Neural progenitor cell (in vitro differentiated cells): ENCODE results near the gene TBC1D9B.

Source experiments
- EZH2 ChIP-seq: fragments of 200-600 bp; sonication (generic); IDR thresholded peaks from 2 replicates; pipeline ENCODE4 v1.6.1; 2017; ENCODE audit warnings: antibody characterized with exemption, mild to moderate bottlenecking, moderate library complexity
- EZH2phosphoT487 ChIP-seq: fragments of 200-600 bp; sonication (generic); IDR thresholded peaks from 2 replicates; pipeline ENCODE4 v1.6.1; 2017; ENCODE audit warnings: antibody characterized with exemption

GRCh38 chr5:179833709-179834070 is 74.0 kb downstream of the TBC1D9B start:
- TF ChIP-seq EZH2 = no peak
- no peak for TF ChIP-seq EZH2phosphoT487
